DOHH2 (cell line): ENCODE data around the gene PLAAT4.

Source experiments
- H3F3A ChIP-seq: fragments of 200-600 bp; sonication (generic), shearing (Covaris generic); 2 replicates; pipeline ENCODE4 v1.6.0; 2016; ENCODE audit warnings: antibody characterized with exemption, mild to moderate bottlenecking; ENCODE audit not compliant: control insufficient read depth, insufficient read depth
- H3K27ac ChIP-seq: fragments of 200-600 bp; sonication (generic); 2 replicates; pipeline ENCODE4 v1.5.1; 2014; ENCODE audit warnings: low read depth, mild to moderate bottlenecking, low read length, moderate library complexity
- H3K27me3 ChIP-seq: fragments of 200-600 bp; sonication (generic); 2 replicates; pipeline ENCODE4 v1.6.1; 2014; ENCODE audit warnings: mild to moderate bottlenecking, low read length, mixed read lengths; ENCODE audit not compliant: control insufficient read depth
- H3K36me3 ChIP-seq: fragments of 200-600 bp; sonication (generic); 2 replicates; pipeline ENCODE4 v1.6.1; 2014; ENCODE audit warnings: mild to moderate bottlenecking, low read length, moderate library complexity, mixed read lengths; ENCODE audit not compliant: control insufficient read depth
- H3K4me1 ChIP-seq: fragments of 200-600 bp; sonication (generic); 2 replicates; pipeline ENCODE4 v1.6.1; 2014; ENCODE audit warnings: mild to moderate bottlenecking, low read length, mixed read lengths; ENCODE audit not compliant: control insufficient read depth
- H3K4me2 ChIP-seq: fragments of 200-600 bp; sonication (generic); 2 replicates; pipeline ENCODE4 v1.6.0; 2014; ENCODE audit warnings: mild to moderate bottlenecking, low read length, moderate library complexity
- H3K4me3 ChIP-seq: fragments of 200-600 bp; sonication (generic); 2 replicates; pipeline ENCODE4 v1.5.1; 2014; ENCODE audit warnings: mild to moderate bottlenecking, low read length, mixed read lengths
- H3K79me2 ChIP-seq: fragments of 200-600 bp; sonication (generic); 2 replicates; pipeline ENCODE4 v1.6.1; 2014; ENCODE audit warnings: mild to moderate bottlenecking, low read length, mixed read lengths; ENCODE audit not compliant: control insufficient read depth
- H3K9me2 ChIP-seq: fragments of 200-600 bp; sonication (generic); replicated peaks from 2 replicates; pipeline ENCODE4 v1.6.1; 2014; ENCODE audit warnings: mild to moderate bottlenecking, low read length, mixed read lengths; ENCODE audit not compliant: control insufficient read depth
- H3K9me3 ChIP-seq: fragments of 200-600 bp; sonication (generic); 2 replicates; pipeline ENCODE4 v1.6.1; 2014; ENCODE audit warnings: antibody characterized with exemption, low read length, mixed read lengths; ENCODE audit not compliant: control insufficient read depth, insufficient read depth
- H4K20me1 ChIP-seq: fragments of 200-600 bp; sonication (generic); 2 replicates; pipeline ENCODE4 v1.6.0; 2014; ENCODE audit warnings: low read depth, mild to moderate bottlenecking, antibody characterized with exemption, low read length, moderate library complexity; ENCODE audit not compliant: control insufficient read depth, insufficient read depth
- EZH2phosphoT487 ChIP-seq: fragments of 200-600 bp; sonication (generic); IDR thresholded peaks from 2 replicates; pipeline ENCODE4 v1.6.1; 2017; ENCODE audit warnings: borderline replicate concordance, mild to moderate bottlenecking, antibody characterized with exemption, low read length, moderate library complexity, mixed read lengths
- TF ChIP-seq, protein P1 (sequence below): fragments of 200-600 bp; sonication (generic); IDR thresholded peaks from one replicate; pipeline ENCODE4 v1.5.1; 2014; ENCODE audit warnings: antibody characterized with exemption, mild to moderate bottlenecking, low read depth, low read length; ENCODE audit not compliant: poor library complexity, severe bottlenecking

PLAAT4 gene, protein sequence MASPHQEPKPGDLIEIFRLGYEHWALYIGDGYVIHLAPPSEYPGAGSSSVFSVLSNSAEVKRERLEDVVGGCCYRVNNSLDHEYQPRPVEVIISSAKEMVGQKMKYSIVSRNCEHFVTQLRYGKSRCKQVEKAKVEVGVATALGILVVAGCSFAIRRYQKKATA

DNA sequence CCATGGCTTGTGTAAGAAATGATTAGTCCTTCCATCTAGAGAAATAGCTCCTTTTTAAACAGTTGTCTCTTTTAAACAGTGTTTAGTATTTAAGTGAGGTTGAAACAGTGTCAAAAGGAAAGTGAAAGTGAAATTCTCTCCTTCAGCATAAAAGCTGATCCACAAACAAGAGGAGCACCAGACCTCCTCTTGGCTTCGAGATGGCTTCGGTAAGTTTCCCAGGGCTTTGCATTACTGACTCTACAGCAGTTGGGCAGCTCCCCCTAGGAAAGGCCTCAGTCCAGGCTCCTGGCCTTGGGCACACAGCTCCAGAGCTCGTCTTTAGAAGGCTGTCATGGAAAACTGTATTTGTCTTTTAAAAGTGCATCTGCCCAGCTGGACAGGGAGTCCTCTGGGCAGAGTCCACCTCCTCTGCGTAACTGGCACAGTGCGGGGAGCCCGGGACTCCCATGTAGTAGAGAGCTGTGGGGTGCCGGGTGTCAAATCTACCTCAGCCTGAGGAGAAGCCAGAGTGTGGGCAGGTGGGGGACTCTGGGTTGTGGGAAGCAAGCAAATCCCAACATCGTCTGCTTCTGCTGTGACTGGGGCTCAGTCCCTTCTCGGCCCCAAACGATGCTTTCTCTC, at the start of gene PLAAT4:
Gene PLAAT4, plus strand, starts transcription at position 140 of the 624 bp plus-strand sequence. Its CDS starts 61 bp downstream, at position 201.
- Histone ChIP-seq H4K20me1 (no peaks in the 10 kb centered on the region), H3K9me2 (no peaks in the 10 kb centered on the region), H3K36me3 (no peaks in the 10 kb centered on the region), H3K27me3 (0 out of 2 replicates have a peak, but pooled peaks cover 7% of the 10 kb centered on the region), H3K9me3 (no peaks in the 10 kb centered on the region), H3F3A (no peaks in the 10 kb centered on the region), H3K4me3 (peak within 1 kb of the TSS; percentile 41), H3K27ac (no peak within 1 kb of the TSS), H3K4me1 (peaks cover 14% of the 10 kb centered on the region), H3K4me2 (peak within 1 kb of the TSS; percentile 50), H3K79me2 (no peaks in the 10 kb centered on the region)
- TF ChIP-seq, protein P1, sequence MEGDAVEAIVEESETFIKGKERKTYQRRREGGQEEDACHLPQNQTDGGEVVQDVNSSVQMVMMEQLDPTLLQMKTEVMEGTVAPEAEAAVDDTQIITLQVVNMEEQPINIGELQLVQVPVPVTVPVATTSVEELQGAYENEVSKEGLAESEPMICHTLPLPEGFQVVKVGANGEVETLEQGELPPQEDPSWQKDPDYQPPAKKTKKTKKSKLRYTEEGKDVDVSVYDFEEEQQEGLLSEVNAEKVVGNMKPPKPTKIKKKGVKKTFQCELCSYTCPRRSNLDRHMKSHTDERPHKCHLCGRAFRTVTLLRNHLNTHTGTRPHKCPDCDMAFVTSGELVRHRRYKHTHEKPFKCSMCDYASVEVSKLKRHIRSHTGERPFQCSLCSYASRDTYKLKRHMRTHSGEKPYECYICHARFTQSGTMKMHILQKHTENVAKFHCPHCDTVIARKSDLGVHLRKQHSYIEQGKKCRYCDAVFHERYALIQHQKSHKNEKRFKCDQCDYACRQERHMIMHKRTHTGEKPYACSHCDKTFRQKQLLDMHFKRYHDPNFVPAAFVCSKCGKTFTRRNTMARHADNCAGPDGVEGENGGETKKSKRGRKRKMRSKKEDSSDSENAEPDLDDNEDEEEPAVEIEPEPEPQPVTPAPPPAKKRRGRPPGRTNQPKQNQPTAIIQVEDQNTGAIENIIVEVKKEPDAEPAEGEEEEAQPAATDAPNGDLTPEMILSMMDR, result no peak
- TF ChIP-seq EZH2phosphoT487, result no peak

GRCh38 chr11:63488789-63489188, 47.8 kb upstream of the PLAAT4 start:
- H3K4me1 ChIP-seq, result no peaks in the 10 kb centered on the region
- no peaks in the 10 kb centered on the region for H4K20me1 ChIP-seq
- no peaks in the 10 kb centered on the region for H3K36me3 ChIP-seq
- no peaks in the 10 kb centered on the region for H3F3A ChIP-seq
- no peak overlapping the region for H3K4me2 ChIP-seq
- H3K9me2 ChIP-seq, result no peaks in the 10 kb centered on the region
- no peak overlapping the region for H3K27ac ChIP-seq
- no peaks in the 10 kb centered on the region for H3K79me2 ChIP-seq
- no peaks in the 10 kb centered on the region; the same call in 1 of the 2 replicates for H3K9me3 ChIP-seq
- H3K27me3 ChIP-seq, result peaks cover 9% of the 10 kb centered on the region; the same call in 1 of the 2 replicates
- TF ChIP-seq EZH2phosphoT487, result no peak
- TF ChIP-seq, protein P1, result no peak
- no peak overlapping the region for H3K4me3 ChIP-seq

- Histone ChIP-seq H3K36me3 (no peaks in the 10 kb centered on the region), H3K4me3 (no peak overlapping the region), H3K79me2 (no peaks in the 10 kb centered on the region), H3K9me2 (no peaks in the 10 kb centered on the region), H3K27ac (no peak overlapping the region), H3F3A (no peaks in the 10 kb centered on the region), H3K9me3 (no peaks in the 10 kb centered on the region; the same call in 1 of the 2 replicates), H3K4me2 (no peak overlapping the region), H3K27me3 (peaks cover 9% of the 10 kb centered on the region; the same call in 1 of the 2 replicates), H4K20me1 (no peaks in the 10 kb centered on the region), H3K4me1 (no peaks in the 10 kb centered on the region)
- TF ChIP-seq, protein P1, result no peak
- no peak for TF ChIP-seq EZH2phosphoT487
These were observed 46.7 kb upstream of the PLAAT4 start for GRCh38 chr11:63489879-63490278.
